ENCODE measurements around the gene PHKA2.

The PHKA2 gene

DNA sequence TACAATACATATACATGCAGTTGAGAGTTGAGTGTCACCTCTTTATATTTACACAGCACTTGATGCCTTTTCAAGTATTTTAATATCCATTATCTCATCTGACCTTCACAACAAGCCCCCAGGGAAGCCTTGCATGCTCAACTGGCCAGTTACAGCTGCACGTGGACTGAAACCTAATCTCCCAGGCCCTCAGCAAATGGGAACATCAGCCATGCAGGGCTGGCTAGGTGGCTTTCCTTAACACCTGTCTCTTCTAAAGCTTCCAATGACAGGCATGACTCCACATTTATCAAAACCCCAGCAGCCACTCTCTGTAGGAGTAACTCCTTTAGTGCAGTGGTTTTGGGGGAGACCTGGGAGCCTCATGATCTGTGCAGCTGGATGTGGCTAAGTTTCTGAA lies 56.4 kb downstream of the PHKA2 start:
- H3F3A ChIP-seq (ENCODE audit: low read depth) = no peaks in the 10 kb centered on the region
- H3K9me2 ChIP-seq (replicated peaks; ENCODE audit: low read depth, low read length) = no peaks in the 10 kb centered on the region
- H3K9ac ChIP-seq (ENCODE audit: low read depth, low read length, poor library complexity, severe bottlenecking) = no peak overlapping the region
- no peaks in the 10 kb centered on the region for H3K27me3 ChIP-seq (ENCODE audit: insufficient read depth, low read length, poor library complexity, severe bottlenecking)
- no peak overlapping the region for H3K4me3 ChIP-seq (ENCODE audit: low read length, poor library complexity, severe bottlenecking)
- H2AFZ ChIP-seq (ENCODE audit: low read length) = no peak overlapping the region
- no peaks in the 10 kb centered on the region for H3K4me1 ChIP-seq (ENCODE audit: insufficient read depth, low read length, poor library complexity, severe bottlenecking)
- TF ChIP-seq, protein P1, sequence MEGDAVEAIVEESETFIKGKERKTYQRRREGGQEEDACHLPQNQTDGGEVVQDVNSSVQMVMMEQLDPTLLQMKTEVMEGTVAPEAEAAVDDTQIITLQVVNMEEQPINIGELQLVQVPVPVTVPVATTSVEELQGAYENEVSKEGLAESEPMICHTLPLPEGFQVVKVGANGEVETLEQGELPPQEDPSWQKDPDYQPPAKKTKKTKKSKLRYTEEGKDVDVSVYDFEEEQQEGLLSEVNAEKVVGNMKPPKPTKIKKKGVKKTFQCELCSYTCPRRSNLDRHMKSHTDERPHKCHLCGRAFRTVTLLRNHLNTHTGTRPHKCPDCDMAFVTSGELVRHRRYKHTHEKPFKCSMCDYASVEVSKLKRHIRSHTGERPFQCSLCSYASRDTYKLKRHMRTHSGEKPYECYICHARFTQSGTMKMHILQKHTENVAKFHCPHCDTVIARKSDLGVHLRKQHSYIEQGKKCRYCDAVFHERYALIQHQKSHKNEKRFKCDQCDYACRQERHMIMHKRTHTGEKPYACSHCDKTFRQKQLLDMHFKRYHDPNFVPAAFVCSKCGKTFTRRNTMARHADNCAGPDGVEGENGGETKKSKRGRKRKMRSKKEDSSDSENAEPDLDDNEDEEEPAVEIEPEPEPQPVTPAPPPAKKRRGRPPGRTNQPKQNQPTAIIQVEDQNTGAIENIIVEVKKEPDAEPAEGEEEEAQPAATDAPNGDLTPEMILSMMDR (conservative IDR thresholded peaks at IDR 0.05; ENCODE audit: low read length) = no peak
- no peak for TF ChIP-seq EZH2phosphoT487 (IDR thresholded peaks at IDR 0.05; ENCODE audit: borderline replicate concordance)
- peaks cover 39% of the 10 kb centered on the region; the same call in 1 of the 2 replicates for H3K36me3 ChIP-seq (ENCODE audit: insufficient read depth, low read length)
- no peaks in the 10 kb centered on the region for H4K20me1 ChIP-seq (ENCODE audit: insufficient read depth, low read length, poor library complexity, severe bottlenecking)
- no peaks in the 10 kb centered on the region for H3K79me2 ChIP-seq (ENCODE audit: insufficient read depth, low read length)
- no peak overlapping the region for H3K4me2 ChIP-seq (ENCODE audit: low read depth, low read length, poor library complexity, severe bottlenecking)
- H3K9me3 ChIP-seq (ENCODE audit: insufficient read depth, low read depth, low read length) = no peaks in the 10 kb centered on the region

DNA sequence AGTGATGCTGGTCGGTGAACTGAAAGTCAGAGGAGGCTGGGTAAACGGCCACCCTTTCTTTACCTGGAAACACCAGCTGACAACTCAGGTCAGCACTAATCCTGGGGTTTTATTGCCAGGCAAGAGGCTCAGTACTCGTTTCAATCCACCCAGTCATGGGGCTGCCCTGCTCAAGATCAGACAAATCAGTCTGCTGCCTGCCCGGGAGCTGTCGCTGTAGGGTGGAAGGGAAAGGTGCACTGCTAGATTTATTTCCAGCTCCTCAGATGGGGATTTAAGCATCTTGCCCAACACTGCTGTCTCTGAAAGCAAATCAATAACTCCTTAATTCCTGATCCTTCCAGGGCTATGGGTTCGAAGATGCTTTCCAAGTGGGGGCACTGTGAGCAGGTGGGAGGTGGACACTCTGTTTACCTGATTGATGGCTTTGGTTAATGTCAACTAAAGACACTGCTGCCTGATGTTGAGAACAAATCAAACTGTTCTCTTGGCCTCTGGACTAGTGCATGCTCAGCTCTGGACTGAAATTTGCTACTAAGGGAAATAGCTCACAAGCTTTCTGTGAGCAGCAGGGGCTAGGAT lies 59.3 kb downstream of the PHKA2 start:
- no peaks in the 10 kb centered on the region for H3K27me3 ChIP-seq (ENCODE audit: insufficient read depth, low read length, poor library complexity, severe bottlenecking)
- H2AFZ ChIP-seq (ENCODE audit: low read length) = no peak overlapping the region
- no peaks in the 10 kb centered on the region for H3K9me2 ChIP-seq (replicated peaks; ENCODE audit: low read depth, low read length)
- no peaks in the 10 kb centered on the region for H4K20me1 ChIP-seq (ENCODE audit: insufficient read depth, low read length, poor library complexity, severe bottlenecking)
- H3K4me1 ChIP-seq (ENCODE audit: insufficient read depth, low read length, poor library complexity, severe bottlenecking) = no peaks in the 10 kb centered on the region
- no peaks in the 10 kb centered on the region for H3F3A ChIP-seq (ENCODE audit: low read depth)
- H3K79me2 ChIP-seq (ENCODE audit: insufficient read depth, low read length) = no peaks in the 10 kb centered on the region
- no peak overlapping the region for H3K4me2 ChIP-seq (ENCODE audit: low read depth, low read length, poor library complexity, severe bottlenecking)
- peaks cover 25% of the 10 kb centered on the region; the same call in 1 of the 2 replicates for H3K36me3 ChIP-seq (ENCODE audit: insufficient read depth, low read length)
- TF ChIP-seq, protein P1 (conservative IDR thresholded peaks at IDR 0.05; ENCODE audit: low read length) = no peak
- TF ChIP-seq EZH2phosphoT487 (IDR thresholded peaks at IDR 0.05; ENCODE audit: borderline replicate concordance) = no peak
- no peak overlapping the region for H3K9ac ChIP-seq (ENCODE audit: low read depth, low read length, poor library complexity, severe bottlenecking)
- H3K9me3 ChIP-seq (ENCODE audit: insufficient read depth, low read depth, low read length) = no peaks in the 10 kb centered on the region
- no peak overlapping the region for H3K4me3 ChIP-seq (ENCODE audit: low read length, poor library complexity, severe bottlenecking)

DNA sequence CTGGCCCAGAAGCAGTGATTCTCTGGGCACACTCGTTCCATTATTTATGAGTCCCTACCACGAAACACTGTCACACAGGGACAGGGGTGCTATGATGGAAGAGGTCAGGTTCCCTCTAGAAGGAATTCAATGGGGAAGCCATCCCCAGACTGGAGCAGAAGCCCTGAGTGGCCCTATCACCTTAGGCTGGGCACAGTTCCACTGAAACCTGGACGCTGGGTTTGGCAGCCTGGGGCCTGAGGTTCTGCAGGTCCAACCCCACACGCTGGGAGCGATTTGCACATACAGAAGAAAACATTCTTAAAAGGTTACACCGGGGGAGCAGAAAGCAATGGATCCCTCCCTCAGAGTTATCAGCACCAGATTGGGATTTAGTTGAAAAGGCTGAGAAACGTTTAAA lies 63.3 kb downstream of the PHKA2 start:
- H3F3A ChIP-seq (ENCODE audit: low read depth) = no peaks in the 10 kb centered on the region
- H4K20me1 ChIP-seq (ENCODE audit: insufficient read depth, low read length, poor library complexity, severe bottlenecking) = no peaks in the 10 kb centered on the region
- H3K4me1 ChIP-seq (ENCODE audit: insufficient read depth, low read length, poor library complexity, severe bottlenecking) = no peaks in the 10 kb centered on the region
- no peak overlapping the region for H3K9ac ChIP-seq (ENCODE audit: low read depth, low read length, poor library complexity, severe bottlenecking)
- TF ChIP-seq, protein P1 (conservative IDR thresholded peaks at IDR 0.05; ENCODE audit: low read length) = no peak
- no peak for TF ChIP-seq EZH2phosphoT487 (IDR thresholded peaks at IDR 0.05; ENCODE audit: borderline replicate concordance)
- no peaks in the 10 kb centered on the region for H3K9me2 ChIP-seq (replicated peaks; ENCODE audit: low read depth, low read length)
- H3K4me3 ChIP-seq (ENCODE audit: low read length, poor library complexity, severe bottlenecking) = no peak overlapping the region
- H3K36me3 ChIP-seq (ENCODE audit: insufficient read depth, low read length) = peaks cover 25% of the 10 kb centered on the region; the same call in 1 of the 2 replicates
- H2AFZ ChIP-seq (ENCODE audit: low read length) = no peak overlapping the region
- H3K4me2 ChIP-seq (ENCODE audit: low read depth, low read length, poor library complexity, severe bottlenecking) = no peak overlapping the region
- no peaks in the 10 kb centered on the region for H3K27me3 ChIP-seq (ENCODE audit: insufficient read depth, low read length, poor library complexity, severe bottlenecking)
- no peaks in the 10 kb centered on the region for H3K9me3 ChIP-seq (ENCODE audit: insufficient read depth, low read depth, low read length)
- H3K79me2 ChIP-seq (ENCODE audit: insufficient read depth, low read length) = no peaks in the 10 kb centered on the region

Data from Loucy (cell line).